Urinary bladder (tissue), 4 donors: Measurements from ENCODE around the gene CEP350. TPM values are rescaled to one million over a fixed set of nuclear protein-coding genes. Genes with fewer than 3 reads are reported as not detected.

Source experiments
- DNase-seq: peaks from one replicate; pipeline ENCODE4 v3.0.0-alpha.2; 2015; ENCODE audit errors: extremely low spot score
- H3K27ac ChIP-seq: one replicate; pipeline ENCODE4 v1.5.1; 2013; ENCODE audit warnings: low read depth, mild to moderate bottlenecking, moderate library complexity
- H3K36me3 ChIP-seq: one replicate; pipeline ENCODE4 v1.6.1; 2013; ENCODE audit warnings: mild to moderate bottlenecking, moderate library complexity; ENCODE audit not compliant: insufficient read depth
- H3K4me1 ChIP-seq: one replicate; pipeline ENCODE4 v1.6.1; 2013; ENCODE audit warnings: mild to moderate bottlenecking, moderate library complexity; ENCODE audit not compliant: insufficient read depth
- H3K4me3 ChIP-seq: one replicate; pipeline ENCODE4 v1.5.1; 2013; ENCODE audit warnings: low read depth, low read length
- WGBS: extraction: QIAGEN DNeasy Blood & Tissue Kit; methylation state at CpG from one replicate; pipeline ENCODE4 v1.1.7; 2013; 5-methylcytosine and 5-hydroxymethylcytosine counted together
- polyA plus RNA-seq: library from polyadenylated mRNA; stranded (reverse); fragments of 200-250 nt; gene quantifications from one replicate; pipeline ENCODE4 v1.2.3, GENCODE V29; 2013
- total RNA-seq: library from RNA; depleted of rRNA; stranded (reverse); fragments of >200 nt; gene quantifications from one replicate; pipeline ENCODE4 v1.2.3, GENCODE V29; 2014
- donor health status: healthy with polysubstance abuse.
- donor health status: healthy.

The CEP350 gene
- total and polyA plus RNA-seq, 2 donors = 13.0 to 110 TPM

DNA sequence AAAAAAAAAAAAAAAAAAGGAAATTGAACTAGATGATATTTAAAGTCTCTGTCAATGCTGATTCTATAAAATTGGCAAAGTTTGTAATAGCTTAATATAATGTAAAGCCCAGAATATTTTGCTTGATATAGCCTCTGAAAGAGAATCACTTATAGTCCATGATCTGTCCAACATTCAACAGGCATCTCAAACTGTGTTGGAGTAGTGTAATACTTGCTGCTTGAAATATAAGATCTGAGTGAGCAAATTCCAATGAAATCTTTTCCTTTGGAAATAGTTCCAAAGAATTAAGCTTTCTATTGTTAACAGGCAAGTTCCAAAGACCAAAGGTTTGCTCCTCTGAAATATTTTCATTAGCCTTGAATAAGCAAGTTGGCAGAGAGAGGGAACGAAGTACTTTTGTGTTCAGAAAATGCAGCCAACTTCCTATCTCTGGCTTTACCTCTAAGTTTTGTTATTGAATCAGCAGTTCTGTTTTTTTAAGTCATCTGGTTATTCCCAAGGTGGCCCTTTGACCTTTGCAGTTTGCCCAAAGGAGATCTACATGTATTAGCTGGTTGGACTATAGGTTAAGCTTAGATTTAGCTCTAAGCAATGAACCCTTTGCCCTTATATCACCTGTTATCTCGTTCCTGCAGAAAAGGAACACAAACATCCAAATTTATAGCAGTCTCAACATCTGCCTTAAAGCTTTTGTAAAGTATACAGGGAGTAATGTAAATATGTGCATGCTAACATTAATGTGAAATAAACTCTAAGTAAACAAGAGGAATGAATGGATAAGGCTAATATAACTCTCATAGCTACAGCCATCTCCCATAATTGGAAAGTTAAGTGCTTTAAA, 24.4 kb upstream of the CEP350 start:
- 28% methylated on average over 2 of the region's 2 CpGs for WGBS
- H3K27ac ChIP-seq = no peak overlapping the region
- no peak for DNase-seq
- H3K4me3 ChIP-seq = no peak overlapping the region
- no peaks in the 10 kb centered on the region for H3K4me1 ChIP-seq
- H3K36me3 ChIP-seq = no peaks in the 10 kb centered on the region

DNA sequence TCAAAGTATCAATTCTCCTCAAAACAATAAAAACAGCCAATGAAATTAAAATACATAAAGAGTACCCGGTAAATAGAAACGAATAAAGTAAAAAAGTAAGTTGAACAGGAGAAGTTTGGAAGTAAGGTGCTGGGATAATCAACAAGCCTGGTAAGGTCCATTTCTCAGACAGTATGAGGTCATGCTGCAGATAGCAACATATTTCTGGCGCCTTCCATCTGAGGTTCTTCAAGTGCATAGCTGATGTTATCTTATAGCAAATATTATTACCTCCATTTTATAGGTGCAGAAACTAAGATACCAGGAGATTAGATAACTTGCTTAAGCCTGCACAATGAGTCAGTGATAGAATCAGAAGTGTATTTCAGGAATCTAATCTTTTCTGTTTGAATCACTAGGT, 23.7 kb upstream of the CEP350 start:
- WGBS = 51% methylated on average over 3 of the region's 3 CpGs
- Histone ChIP-seq H3K4me3 (no peak overlapping the region), H3K27ac (no peak overlapping the region), H3K4me1 (no peaks in the 10 kb centered on the region), H3K36me3 (no peaks in the 10 kb centered on the region)
- no peak for DNase-seq

DNA sequence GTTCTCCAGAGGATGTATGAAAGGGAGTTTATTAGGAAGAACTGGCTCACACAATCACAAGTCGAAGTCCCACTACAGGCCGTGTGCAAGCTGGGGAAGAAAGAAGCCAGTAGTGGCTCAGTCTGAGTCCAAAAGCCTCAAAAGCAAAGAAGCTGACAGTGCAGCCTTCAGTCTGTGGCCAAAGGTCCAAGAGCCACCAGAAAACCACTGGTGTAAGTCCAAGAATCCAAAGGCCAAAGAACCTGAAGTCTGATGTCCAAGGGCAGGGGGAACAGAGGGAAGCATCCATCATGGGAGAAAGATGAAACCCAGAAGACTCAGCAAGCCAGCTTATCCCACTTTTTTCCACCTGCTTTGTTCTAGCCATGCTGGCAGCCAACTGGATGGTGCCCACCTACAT, 21.4 kb upstream of the CEP350 start:
- Histone ChIP-seq H3K4me3 (no peak overlapping the region), H3K27ac (no peak overlapping the region), H3K4me1 (no peaks in the 10 kb centered on the region), H3K36me3 (no peaks in the 10 kb centered on the region)
- 78% methylated on average over 2 of the region's 2 CpGs for WGBS
- DNase-seq = no peak

DNA sequence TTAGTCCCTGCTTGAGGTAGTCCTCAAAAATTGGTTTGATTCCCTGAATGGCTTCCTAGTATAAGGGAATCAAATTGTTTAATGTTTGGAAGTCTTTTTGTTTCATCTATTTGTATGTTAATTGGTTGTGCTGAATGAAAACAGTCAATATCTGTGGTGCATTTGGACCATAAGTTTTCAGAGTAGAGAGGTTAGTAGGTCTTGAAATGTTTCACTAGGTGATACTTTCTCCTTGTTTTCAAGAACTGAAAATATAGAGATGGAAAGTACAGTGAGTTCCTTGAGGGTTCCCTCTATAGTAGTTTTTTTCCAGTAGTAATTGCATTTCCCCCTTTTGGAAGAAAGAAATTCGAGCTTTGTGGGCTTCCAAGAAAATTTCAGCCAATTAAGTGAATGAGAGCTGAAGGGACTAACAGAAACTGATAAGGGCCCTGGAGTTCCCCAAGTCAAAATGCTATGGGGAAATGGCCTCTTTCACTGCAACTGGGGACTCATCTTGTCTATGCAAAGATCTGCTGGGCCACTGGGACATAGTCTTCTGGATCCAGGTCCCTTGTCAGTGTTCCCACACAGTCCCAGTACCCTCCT, 18.6 kb upstream of the CEP350 start:
- 64% methylated on average over 1 of the region's 1 CpG for WGBS
- Histone ChIP-seq H3K36me3 (no peaks in the 10 kb centered on the region), H3K4me3 (no peak overlapping the region), H3K27ac (no peak overlapping the region), H3K4me1 (no peaks in the 10 kb centered on the region)
- DNase-seq = no peak

DNA sequence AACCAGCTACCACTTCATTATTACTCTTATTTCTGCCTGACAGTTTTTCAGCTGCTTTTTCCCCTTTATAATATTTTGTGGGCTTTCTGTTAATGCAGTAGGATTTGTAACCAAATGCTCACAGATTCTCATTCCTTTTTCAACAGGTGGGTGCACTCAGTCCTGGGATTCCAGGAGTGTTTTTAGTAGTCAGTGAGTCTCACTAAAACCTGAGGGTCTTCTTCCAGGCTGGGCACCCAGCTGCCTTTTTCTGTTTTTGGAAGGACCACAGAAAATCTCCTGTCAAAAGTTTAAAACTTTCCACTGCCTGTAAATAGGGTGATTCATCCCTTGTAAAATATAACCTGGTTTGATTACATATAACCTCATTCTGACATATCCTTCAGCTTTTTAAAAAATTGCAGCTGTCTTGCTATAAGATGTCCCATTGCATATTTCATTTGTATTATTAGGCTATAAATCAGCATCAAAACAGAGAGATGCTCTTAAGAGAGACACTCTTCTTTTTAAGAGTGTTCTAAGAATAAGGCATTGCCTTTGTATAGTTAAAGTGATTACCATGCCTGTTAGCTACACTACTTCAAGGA, 16.8 kb upstream of the CEP350 start:
- no peak for DNase-seq
- Histone ChIP-seq H3K27ac (no peak overlapping the region), H3K4me1 (no peaks in the 10 kb centered on the region), H3K4me3 (no peak overlapping the region), H3K36me3 (no peaks in the 10 kb centered on the region)

DNA sequence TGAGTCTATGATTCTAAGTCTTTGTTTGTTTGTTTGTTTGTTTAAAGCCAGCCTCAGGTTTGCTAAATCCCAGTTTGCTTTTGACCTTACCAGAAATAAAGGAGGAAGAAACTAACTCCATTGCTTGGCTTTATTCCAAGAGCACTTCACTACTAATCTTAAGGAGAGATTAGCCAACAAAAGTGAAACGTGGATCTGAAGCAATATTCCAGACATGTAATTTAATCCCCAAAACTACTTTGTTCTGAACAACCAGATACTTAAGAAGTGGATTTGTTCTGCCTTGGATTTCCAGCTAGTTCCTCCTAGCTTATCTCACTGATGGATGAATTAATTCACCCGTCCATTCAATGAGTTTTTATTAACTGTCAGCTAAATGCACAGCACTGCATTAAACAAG, 15.9 kb upstream of the CEP350 start:
- Histone ChIP-seq H3K4me1 (no peaks in the 10 kb centered on the region), H3K36me3 (no peaks in the 10 kb centered on the region), H3K4me3 (no peak overlapping the region), H3K27ac (no peak overlapping the region)
- 24% methylated on average over 2 of the region's 2 CpGs for WGBS
- DNase-seq = no peak

DNA sequence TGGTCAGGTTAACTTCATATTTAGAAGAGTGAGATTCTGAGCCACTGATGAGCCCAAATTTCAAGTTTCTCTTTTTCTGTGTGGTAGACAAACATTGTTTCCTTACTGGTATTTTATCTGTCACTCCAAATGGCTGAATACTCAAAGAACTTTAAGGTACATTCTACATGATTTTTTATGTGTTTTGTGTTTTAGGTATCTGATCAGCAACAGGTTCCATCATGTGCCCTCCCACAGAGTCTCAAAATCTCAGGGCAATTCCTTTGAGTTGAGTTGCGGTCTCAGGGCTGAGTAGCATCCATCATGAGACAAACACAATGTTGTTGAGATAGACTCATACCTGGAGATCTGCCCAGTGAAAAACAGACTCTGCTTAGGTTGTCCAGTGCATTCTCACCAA, 14.7 kb upstream of the CEP350 start:
- Histone ChIP-seq H3K36me3 (no peaks in the 10 kb centered on the region), H3K4me1 (no peaks in the 10 kb centered on the region), H3K4me3 (no peak overlapping the region), H3K27ac (no peak overlapping the region)
- DNase-seq = no peak
- 94% methylated on average over 1 of the region's 1 CpG for WGBS

DNA sequence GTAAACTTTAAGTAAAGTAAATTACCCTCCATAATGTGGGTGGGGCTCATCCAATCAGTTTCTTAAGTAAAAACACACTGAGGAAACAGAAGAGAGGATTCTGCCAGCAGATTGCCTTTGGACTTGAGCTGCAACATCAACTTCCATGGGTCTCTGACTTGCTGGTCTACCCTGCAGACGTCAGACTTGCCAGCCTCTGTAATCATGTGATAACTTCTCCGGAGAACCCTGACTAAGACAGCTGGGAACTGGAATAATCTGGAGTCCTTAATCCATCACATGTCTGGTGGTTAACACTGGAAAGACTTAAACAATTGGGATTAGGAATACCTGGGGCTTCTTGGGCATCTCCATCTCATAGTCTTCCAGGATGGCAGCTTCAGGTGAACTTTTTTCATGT, 13.2 kb upstream of the CEP350 start:
- no peak for DNase-seq
- no peaks in the 10 kb centered on the region for H3K36me3 ChIP-seq
- 69% methylated on average over 2 of the region's 2 CpGs for WGBS
- H3K4me1 ChIP-seq = no peaks in the 10 kb centered on the region
- H3K27ac ChIP-seq = no peak overlapping the region
- no peak overlapping the region for H3K4me3 ChIP-seq

DNA sequence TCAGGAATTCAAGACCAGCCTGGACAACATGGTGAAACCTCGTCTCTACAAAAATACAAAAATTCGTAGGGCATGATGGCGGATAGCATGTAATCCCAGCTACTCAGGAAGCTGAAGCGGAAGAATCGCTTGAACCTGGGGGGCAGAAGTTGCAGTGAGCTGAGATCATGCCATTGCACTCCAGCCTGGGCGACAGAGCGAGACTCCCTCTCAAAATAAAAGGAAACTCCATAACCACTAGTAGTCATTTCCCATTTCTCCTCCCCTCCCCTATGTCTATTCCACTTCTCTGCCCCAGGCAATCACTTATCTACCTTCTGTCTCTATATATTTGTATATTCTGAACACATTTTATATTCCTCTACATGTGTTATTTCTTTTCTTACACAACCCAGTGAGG, 4.0 kb upstream of the CEP350 start:
- no peaks in the 10 kb centered on the region for H3K36me3 ChIP-seq
- H3K4me1 ChIP-seq = no peaks in the 10 kb centered on the region
- no peak overlapping the region for H3K27ac ChIP-seq
- H3K4me3 ChIP-seq = no peak overlapping the region
- no peak for DNase-seq
- WGBS = 92% methylated on average over 7 of the region's 7 CpGs

DNA sequence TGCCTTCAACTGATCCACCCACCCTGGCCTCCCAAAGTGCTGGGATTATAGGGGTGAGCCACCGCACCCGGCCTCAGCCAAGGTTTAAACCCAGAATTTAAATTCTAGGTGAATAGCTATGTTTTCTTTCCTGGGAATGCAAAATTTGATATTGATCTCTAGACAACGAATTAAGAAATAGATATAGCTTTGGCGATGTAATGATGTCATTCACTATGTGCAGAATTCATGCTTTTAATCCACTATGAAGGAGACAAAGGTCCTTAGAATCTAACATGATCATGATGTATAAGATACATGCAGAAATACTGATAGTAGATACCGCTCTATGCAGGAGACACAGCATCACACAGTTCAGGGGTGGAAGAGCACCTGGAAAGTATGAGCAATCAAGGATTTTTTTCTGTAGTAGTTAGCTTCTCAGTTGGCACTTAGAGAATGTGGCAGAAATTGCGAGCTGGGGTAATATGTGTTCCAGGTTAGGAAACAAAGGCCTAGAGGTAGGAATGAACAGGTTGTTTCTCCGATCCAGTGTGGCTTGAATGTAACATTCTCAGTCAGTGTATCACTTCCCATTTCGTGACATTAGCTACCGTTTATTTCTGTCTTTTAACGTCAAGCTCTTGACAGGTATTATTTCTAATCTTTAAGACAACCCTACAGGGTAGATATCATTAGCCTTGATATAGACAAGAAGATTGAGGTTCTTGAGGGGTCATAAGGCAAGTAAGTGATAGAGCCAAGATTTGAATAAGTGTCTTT, 3.0 kb upstream of the CEP350 start:
- WGBS = 86% methylated on average over 10 of the region's 10 CpGs
- Histone ChIP-seq H3K36me3 (no peaks in the 10 kb centered on the region), H3K27ac (no peak overlapping the region), H3K4me3 (no peak overlapping the region), H3K4me1 (no peaks in the 10 kb centered on the region)
- no peak for DNase-seq

DNA sequence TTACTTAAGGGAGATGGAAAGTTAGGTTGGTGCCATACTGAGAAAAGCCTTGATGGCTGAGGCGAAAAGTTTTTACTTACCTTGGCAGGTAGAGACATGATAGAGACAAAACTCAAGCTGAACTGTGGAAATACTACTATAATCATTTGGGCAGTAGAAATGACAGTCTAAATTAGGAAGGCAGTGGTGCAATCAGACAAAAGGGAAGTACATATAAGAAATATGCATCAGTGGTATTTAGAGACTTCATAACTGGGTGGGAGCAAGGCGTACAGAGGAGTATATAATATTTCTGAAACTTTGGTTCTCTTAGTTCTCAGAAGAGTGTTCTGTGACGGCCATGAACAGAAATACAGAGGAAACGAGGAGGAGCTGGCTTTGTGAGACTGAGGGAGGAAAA, 2.4 kb upstream of the CEP350 start:
- Histone ChIP-seq H3K27ac (no peak overlapping the region), H3K4me3 (no peak overlapping the region), H3K36me3 (no peaks in the 10 kb centered on the region), H3K4me1 (no peaks in the 10 kb centered on the region)
- WGBS = 87% methylated on average over 4 of the region's 4 CpGs
- no peak for DNase-seq

DNA sequence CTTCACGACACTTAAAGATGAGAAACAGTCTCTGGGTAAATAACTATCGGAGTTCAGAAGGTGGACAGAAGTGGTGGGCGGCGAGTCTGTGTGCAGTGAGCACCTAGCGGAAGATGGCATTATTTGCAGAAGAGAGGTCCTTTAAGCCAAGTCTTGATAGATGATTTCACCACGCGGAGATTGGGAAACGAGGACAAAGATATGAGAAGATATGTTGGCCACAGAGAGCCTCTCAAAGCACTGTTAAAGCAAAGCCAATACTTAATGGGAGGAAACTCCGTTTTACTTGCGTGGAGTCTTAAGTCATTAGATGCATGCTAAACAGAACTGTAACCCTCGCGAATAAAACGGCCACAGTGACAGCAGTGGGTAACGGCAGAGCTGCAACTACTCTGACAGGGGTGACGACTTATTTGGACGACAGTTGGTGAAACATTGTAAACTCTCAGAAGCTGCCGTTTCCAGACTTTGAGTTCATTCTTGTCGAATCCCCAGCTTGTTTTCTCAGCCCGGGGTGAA, 577 bp upstream of the CEP350 start:
- peak overlapping the region; percentile 92 for H3K4me3 ChIP-seq
- DNase-seq = no peak
- 1% methylated on average over 19 of the region's 19 CpGs for WGBS
- H3K27ac ChIP-seq = peak overlapping the region; percentile 73
- no peaks in the 10 kb centered on the region for H3K4me1 ChIP-seq
- no peaks in the 10 kb centered on the region for H3K36me3 ChIP-seq

DNA sequence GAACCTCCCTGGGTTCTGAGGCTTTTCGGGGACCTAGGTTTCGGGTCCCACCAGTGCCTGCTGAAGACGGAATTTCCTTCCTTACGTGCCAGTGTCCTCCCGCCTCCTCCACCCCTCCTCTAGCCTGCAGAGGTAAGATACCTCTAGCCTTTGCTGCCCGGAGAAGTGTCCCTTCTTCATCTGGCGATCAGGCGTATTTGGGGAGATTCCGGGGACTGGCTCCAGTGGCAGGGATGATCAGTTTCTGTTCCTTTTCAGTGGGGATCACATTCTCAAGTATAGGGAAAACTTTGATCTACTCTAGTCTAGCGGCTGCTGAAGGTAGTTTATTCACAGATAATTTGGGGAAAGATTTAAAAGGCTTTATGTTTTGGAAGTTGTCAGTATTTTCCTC, 674 bp downstream of the CEP350 start:
- WGBS = under 1% methylated on average over 10 of the region's 10 CpGs
- no peak for DNase-seq
- Histone ChIP-seq H3K27ac (peak overlapping the region; percentile 94), H3K36me3 (no peaks in the 10 kb centered on the region), H3K4me3 (peak overlapping the region; percentile 92), H3K4me1 (no peaks in the 10 kb centered on the region)
